BJ (cell line): ENCODE measurements around the gene AQP5. TPM values are rescaled to one million over a fixed set of nuclear protein-coding genes. Genes with fewer than 3 reads are reported as not detected.

ENCODE experiments used
- CTCF ChIA-PET: fragments of 350-600 bp; formaldehyde crosslinking; extraction: SDS; loops from one replicate; lab custom pipeline; 2021; ENCODE audit warnings: antibody characterized with exemption, inconsistent platforms; lab: Yijun Ruan, JAX
- POLR2A ChIA-PET: fragments of 300-600 bp; sonication (Branson Sonifier 250); formaldehyde crosslinking; extraction: SDS; loops from one replicate; lab custom pipeline; 2021; ENCODE audit warnings: antibody characterized with exemption; lab: Charles Lee
- DNase-seq: peaks from one replicate; pipeline ENCODE4 v3.0.0-alpha.2; 2011; ENCODE audit warnings: low read depth
- H3K27me3 ChIP-seq: 2 replicates; pipeline ENCODE4 v1.6.0; 2011; ENCODE audit warnings: low read length; ENCODE audit not compliant: control insufficient read depth, insufficient read depth
- H3K36me3 ChIP-seq: 2 replicates; pipeline ENCODE4 v1.5.1; 2011; ENCODE audit warnings: low read length; ENCODE audit not compliant: control insufficient read depth, insufficient read depth
- H3K4me3 ChIP-seq: 2 replicates; pipeline ENCODE4 v1.5.1; 2011; ENCODE audit warnings: low read depth, mild to moderate bottlenecking, control low read depth, low read length
- CTCF ChIP-seq: IDR thresholded peaks from 2 replicates; pipeline ENCODE4 v1.5.1; 2011; ENCODE audit warnings: low read depth, mild to moderate bottlenecking, control low read depth, inconsistent platforms, low read length, moderate library complexity; ENCODE audit not compliant: insufficient read depth
- polyA plus RNA-seq: library from polyadenylated mRNA; depleted of rRNA; stranded (reverse); fragments of >200 nt; gene quantifications from 2 replicates; pipeline ENCODE4 v1.2.3, GENCODE V29; 2011

AQP5 gene
- polyA plus RNA-seq, 1 experiment, result not detected

DNA sequence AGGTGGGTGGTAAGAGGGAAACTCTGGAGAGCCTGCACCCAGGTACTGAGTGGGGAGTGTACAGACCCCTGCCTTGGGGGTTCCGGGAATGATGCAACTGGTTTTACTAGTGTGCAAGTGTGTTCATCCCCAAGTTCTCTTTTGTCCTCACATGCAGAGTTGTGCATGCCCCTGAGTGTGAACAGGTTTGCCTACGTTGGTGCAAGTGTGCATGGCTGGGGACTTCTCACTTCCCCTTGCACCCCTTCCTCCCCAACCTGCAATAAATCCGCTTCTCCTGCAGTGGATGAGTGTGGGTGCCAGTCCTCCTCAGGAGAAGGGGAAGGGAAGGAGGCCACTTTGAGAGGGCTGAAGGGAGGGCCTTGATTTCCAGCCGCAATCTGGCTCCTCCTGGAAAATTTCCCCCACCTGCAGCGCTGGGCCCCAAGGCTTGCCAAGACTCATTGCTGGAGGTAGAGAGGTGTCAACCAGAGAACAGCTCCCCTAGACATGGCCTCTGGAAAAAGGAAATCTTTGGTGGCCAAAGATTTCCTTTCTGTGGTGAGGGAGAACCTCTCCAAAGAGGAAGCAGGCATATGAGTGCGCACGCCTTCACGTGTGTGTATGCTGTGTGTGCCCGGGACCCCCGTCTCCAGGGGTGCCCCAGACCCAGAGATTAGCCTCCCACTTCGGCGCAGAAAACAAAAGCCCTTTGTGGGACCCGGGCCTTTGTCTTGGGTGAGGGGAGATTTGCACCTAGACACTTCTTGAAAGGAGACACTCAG, 5.6 kb upstream of the AQP5 start:
- Histone ChIP-seq H3K27me3 (peaks cover 45% of the 10 kb centered on the region), H3K36me3 (no peaks in the 10 kb centered on the region), H3K4me3 (no peak overlapping the region)
- no peak for DNase-seq
- TF ChIP-seq CTCF, result no peak
- CTCF ChIA-PET, result interaction anchor here (1.0 to 4.2 kb wide), 3 partner anchors 11 to 114 kb away, joined by 3 to 27 read pairs (median 23); no protein-coding TSS in a partner anchor
- POLR2A ChIA-PET, result no interaction called here

DNA sequence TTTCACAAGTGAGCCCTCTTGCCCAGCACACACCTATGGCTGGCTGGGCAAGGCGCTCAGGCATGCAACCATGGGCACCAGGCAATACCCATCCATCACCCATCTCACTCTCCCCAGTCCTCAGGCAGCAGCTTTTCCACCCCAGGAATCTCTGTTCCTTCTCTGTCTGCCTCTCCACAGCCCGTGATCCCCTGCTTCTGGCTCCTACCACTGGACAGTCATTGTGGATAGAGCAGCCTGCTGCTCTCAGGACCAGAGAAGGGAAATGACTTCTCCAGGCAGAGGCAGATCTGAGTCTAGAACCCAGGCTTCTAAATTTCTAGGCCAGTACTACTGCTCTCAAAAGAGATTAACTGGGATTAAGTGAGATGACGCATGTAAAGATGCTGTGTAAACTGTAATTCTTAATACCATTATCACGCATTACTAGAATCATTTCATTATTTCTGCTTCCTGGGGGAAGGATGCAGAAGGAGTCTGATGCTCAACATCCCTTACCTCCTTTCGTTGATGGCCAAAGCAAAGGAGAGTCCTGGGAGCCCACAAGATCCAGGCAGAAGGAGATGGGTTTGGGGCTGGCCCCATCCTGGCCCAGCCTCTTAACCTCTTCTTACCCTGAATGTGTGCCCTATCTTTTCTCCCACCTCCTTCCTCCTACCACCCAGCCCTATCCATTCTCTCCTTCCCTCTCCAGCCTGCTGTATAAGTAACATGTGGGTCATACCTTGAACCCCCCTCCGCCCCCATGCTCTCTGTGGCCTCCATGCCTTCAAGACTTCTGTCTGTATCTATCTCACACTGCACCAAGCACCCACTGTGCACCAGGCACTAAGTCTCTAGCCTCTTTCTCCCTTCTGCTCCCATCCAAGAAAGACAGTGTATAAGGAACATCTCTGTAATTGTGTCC, 4.8 kb upstream of the AQP5 start:
- no peaks in the 10 kb centered on the region for H3K36me3 ChIP-seq
- no peak for TF ChIP-seq CTCF
- no peak overlapping the region for H3K4me3 ChIP-seq
- POLR2A ChIA-PET, result no interaction called here
- CTCF ChIA-PET, result interaction anchor here (2.5 to 20.0 kb wide), 6 partner anchors 10 to 110 kb away, joined by 18 to 578 read pairs (median 25); partner anchors contain the start of gene ASIC1
- H3K27me3 ChIP-seq, result peaks cover 46% of the 10 kb centered on the region
- no peak for DNase-seq

DNA sequence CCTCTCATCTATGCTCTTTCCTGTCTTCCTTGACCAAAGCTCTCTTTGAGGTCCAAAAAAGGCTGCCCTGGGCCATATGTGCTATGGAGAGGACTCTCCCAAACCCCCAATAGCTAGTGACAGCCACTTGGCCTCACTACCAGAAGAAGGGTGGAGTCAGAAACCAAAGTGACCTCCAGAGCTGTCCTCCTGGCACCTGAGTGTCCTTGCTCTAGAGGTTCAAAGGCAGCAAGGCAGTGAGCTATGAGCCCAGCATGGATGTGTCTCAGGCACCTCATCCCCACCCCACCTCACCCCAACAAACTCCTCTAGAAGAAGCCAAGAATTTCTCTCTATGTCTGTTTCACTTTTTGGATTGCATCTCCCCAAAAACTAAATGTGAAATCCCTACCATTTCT, 4.1 kb upstream of the AQP5 start:
- ChIA-PET CTCF (interaction anchor here (0.8 to 20.0 kb wide), 6 partner anchors 9 to 110 kb away, joined by 3 to 578 read pairs (median 19); partner anchors contain the start of gene ASIC1), POLR2A (no interaction called here)
- DNase-seq, result no peak
- Histone ChIP-seq H3K36me3 (no peaks in the 10 kb centered on the region), H3K27me3 (peaks cover 48% of the 10 kb centered on the region), H3K4me3 (no peak overlapping the region)
- no peak for TF ChIP-seq CTCF

GRCh38 chr12:49959685-49960473, 1.8 kb upstream of the AQP5 start:
- Histone ChIP-seq H3K36me3 (no peaks in the 10 kb centered on the region), H3K4me3 (no peak overlapping the region), H3K27me3 (peaks cover 54% of the 10 kb centered on the region)
- DNase-seq, result no peak
- TF ChIP-seq CTCF, result no peak
- CTCF ChIA-PET, result interaction anchor here (0.5 to 20.0 kb wide), 11 partner anchors 7 to 107 kb away, joined by 3 to 578 read pairs (median 6); partner anchors contain the start of genes AQP2 and ASIC1
- POLR2A ChIA-PET, result no interaction called here
